ENCODE results near the gene DNAI4. TPM values are rescaled to one million over a fixed set of nuclear protein-coding genes. Genes with fewer than 3 reads are reported as not detected.

The DNAI4 gene
- total and polyA plus RNA-seq, 9 of the 15 experiments (the other 6 are each of a cell fraction or from before 2014, with no cell fraction given) = 0.57 to 4.8 (median 2.6) TPM; not detected in 1

DNA sequence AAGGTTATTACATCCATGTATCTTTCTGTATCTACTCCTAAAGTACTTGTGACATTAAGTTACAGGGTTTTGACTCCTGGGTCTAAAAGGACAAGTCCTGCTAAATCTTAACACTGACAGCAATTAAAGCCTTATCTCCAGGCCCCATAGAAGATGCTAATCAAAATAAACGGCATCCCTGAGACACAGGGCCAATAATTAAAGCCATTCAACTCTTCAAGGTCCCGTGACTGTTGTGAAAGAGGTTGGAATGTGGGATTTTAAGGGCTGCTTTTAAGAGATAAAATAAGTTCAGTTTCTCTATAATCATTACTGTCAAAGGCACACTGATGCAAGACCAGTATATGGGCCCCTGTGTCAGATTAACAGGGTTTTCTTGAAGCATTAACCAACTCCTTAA lies 8.3 kb downstream of the DNAI4 start (continued):
- TF ChIP-seq, protein P1, sequence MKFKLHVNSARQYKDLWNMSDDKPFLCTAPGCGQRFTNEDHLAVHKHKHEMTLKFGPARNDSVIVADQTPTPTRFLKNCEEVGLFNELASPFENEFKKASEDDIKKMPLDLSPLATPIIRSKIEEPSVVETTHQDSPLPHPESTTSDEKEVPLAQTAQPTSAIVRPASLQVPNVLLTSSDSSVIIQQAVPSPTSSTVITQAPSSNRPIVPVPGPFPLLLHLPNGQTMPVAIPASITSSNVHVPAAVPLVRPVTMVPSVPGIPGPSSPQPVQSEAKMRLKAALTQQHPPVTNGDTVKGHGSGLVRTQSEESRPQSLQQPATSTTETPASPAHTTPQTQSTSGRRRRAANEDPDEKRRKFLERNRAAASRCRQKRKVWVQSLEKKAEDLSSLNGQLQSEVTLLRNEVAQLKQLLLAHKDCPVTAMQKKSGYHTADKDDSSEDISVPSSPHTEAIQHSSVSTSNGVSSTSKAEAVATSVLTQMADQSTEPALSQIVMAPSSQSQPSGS (CRISPR knock-in tag; IDR thresholded peaks at IDR 0.05) = no peak
- TF ChIP-seq MEF2D (tag; conservative IDR thresholded peaks at IDR 0.05; ENCODE audit: low read depth) (peak; percentile 56; the same call in 1 of the 2 replicates), ZNF57 (CRISPR knock-in tag; IDR thresholded peaks at IDR 0.05) (no peak), SRF (CRISPR knock-in tag; IDR thresholded peaks at IDR 0.05) (no peak), SLC30A9 (CRISPR knock-in tag; IDR thresholded peaks at IDR 0.05) (no peak), ATF7 (IDR thresholded peaks at IDR 0.05) (peak; percentile 55; the same call in 1 of the 2 replicates), ESRRA (IDR thresholded peaks at IDR 0.05; ENCODE audit: borderline replicate concordance, low read depth) (peak; percentile 67; the same call in 1 of the 2 replicates), GATAD2A (IDR thresholded peaks at IDR 0.05) (no peak), SMARCC2 (IDR thresholded peaks at IDR 0.05; ENCODE audit: low read depth) (peak; percentile 87; the same call in 1 of the 2 replicates), SMAD4 (CRISPR knock-in tag; conservative IDR thresholded peaks at IDR 0.05) (peak; percentile 89), POU5F1 (IDR thresholded peaks at IDR 0.05; ENCODE audit: borderline replicate concordance, low read depth, low read length, partially characterized antibody) (no peak), SMAD1 (IDR thresholded peaks at IDR 0.05; ENCODE audit: low read depth, low read length, partially characterized antibody) (no peak), NFIC (IDR thresholded peaks at IDR 0.05) (peak; percentile 58), SMARCE1 (IDR thresholded peaks at IDR 0.05) (peak; percentile 93), HMGN3 (IDR thresholded peaks at IDR 0.05; ENCODE audit: borderline replicate concordance, extremely low read depth, insufficient read length, low read depth, low read length) (no peak), ZNF445 (CRISPR knock-in tag; IDR thresholded peaks at IDR 0.05; ENCODE audit: low read depth) (no peak), STAT5B (CRISPR knock-in tag; IDR thresholded peaks at IDR 0.05) (no peak), BCOR (IDR thresholded peaks at IDR 0.05) (no peak), RBM14 (IDR thresholded peaks at IDR 0.05; ENCODE audit: borderline replicate concordance, insufficient read depth, low read depth, low read length) (no peak)
- TF ChIP-seq, protein P2, sequence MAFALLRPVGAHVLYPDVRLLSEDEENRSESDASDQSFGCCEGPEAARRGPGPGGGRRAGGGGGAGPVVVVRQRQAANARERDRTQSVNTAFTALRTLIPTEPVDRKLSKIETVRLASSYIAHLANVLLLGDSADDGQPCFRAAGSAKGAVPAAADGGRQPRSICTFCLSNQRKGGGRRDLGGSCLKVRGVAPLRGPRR (CRISPR knock-in tag; IDR thresholded peaks at IDR 0.05) = no peak
- TF ChIP-seq, protein P3, sequence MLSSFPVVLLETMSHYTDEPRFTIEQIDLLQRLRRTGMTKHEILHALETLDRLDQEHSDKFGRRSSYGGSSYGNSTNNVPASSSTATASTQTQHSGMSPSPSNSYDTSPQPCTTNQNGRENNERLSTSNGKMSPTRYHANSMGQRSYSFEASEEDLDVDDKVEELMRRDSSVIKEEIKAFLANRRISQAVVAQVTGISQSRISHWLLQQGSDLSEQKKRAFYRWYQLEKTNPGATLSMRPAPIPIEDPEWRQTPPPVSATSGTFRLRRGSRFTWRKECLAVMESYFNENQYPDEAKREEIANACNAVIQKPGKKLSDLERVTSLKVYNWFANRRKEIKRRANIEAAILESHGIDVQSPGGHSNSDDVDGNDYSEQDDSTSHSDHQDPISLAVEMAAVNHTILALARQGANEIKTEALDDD (IDR thresholded peaks at IDR 0.05) = peak; percentile 66; the same call in 1 of the 2 replicates
- TF ChIP-seq, protein P4, sequence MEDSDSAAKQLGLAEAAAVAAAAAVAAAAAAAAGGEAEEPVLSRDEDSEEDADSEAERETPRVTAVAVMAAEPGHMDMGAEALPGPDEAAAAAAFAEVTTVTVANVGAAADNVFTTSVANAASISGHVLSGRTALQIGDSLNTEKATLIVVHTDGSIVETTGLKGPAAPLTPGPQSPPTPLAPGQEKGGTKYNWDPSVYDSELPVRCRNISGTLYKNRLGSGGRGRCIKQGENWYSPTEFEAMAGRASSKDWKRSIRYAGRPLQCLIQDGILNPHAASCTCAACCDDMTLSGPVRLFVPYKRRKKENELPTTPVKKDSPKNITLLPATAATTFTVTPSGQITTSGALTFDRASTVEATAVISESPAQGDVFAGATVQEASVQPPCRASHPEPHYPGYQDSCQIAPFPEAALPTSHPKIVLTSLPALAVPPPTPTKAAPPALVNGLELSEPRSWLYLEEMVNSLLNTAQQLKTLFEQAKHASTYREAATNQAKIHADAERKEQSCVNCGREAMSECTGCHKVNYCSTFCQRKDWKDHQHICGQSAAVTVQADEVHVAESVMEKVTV (CRISPR knock-in tag; IDR thresholded peaks at IDR 0.05) = peak; percentile 33; the same call in 1 of the 2 replicates
- TF ChIP-seq, protein P5, sequence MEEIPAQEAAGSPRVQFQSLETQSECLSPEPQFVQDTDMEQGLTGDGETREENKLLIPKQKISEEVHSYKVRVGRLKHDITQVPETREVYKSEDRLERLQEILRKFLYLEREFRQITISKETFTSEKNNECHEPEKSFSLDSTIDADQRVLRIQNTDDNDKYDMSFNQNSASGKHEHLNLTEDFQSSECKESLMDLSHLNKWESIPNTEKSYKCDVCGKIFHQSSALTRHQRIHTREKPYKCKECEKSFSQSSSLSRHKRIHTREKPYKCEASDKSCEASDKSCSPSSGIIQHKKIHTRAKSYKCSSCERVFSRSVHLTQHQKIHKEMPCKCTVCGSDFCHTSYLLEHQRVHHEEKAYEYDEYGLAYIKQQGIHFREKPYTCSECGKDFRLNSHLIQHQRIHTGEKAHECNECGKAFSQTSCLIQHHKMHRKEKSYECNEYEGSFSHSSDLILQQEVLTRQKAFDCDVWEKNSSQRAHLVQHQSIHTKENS (CRISPR knock-in tag; IDR thresholded peaks at IDR 0.05) = no peak
- TF ChIP-seq, protein P6, sequence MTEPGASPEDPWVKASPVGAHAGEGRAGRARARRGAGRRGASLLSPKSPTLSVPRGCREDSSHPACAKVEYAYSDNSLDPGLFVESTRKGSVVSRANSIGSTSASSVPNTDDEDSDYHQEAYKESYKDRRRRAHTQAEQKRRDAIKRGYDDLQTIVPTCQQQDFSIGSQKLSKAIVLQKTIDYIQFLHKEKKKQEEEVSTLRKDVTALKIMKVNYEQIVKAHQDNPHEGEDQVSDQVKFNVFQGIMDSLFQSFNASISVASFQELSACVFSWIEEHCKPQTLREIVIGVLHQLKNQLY (CRISPR knock-in tag; conservative IDR thresholded peaks at IDR 0.05) = no peak
